ENCODE measurements around the gene PHLPP1.

The PHLPP1 gene

GRCh38 chr18:62784966-62785413 lies 69.6 kb downstream of the PHLPP1 start:
- no peak overlapping the region for H3K4me3 ChIP-seq (ENCODE audit: low read depth, low read length)
- TF ChIP-seq POLR2A (IDR thresholded peaks at IDR 0.05; ENCODE audit: extremely low read depth, insufficient read length) (no peak), MYC (IDR thresholded peaks at IDR 0.05; ENCODE audit: low read depth, low read length) (no peak), MAX (IDR thresholded peaks at IDR 0.05; ENCODE audit: low read depth, low read length) (no peak)
- no peak for DNase-seq (ENCODE audit: low read depth)

GRCh38 chr18:62786689-62787088 lies 71.3 kb downstream of the PHLPP1 start:
- no peak overlapping the region for H3K4me3 ChIP-seq (ENCODE audit: low read depth, low read length)
- no peak for TF ChIP-seq CTCF (IDR thresholded peaks at IDR 0.05; ENCODE audit: low read depth, low read length)
- DNase-seq (ENCODE audit: low read depth), result no peak

- DNase-seq (ENCODE audit: low read depth), result no peak
- no peak overlapping the region for H3K4me3 ChIP-seq (ENCODE audit: low read depth, low read length)
- TF ChIP-seq CTCF (IDR thresholded peaks at IDR 0.05; ENCODE audit: low read depth, low read length) (no peak), MYC (IDR thresholded peaks at IDR 0.05; ENCODE audit: low read depth, low read length) (no peak), POLR2A (IDR thresholded peaks at IDR 0.05; ENCODE audit: extremely low read depth, insufficient read length) (no peak), MAX (IDR thresholded peaks at IDR 0.05; ENCODE audit: low read depth, low read length) (no peak)
These were observed 72.8 kb downstream of the PHLPP1 start for GRCh38 chr18:62788111-62788510.

GRCh38 chr18:62788876-62789275 lies 73.5 kb downstream of the PHLPP1 start:
- TF ChIP-seq POLR2A (IDR thresholded peaks at IDR 0.05; ENCODE audit: extremely low read depth, insufficient read length) (no peak), MYC (IDR thresholded peaks at IDR 0.05; ENCODE audit: low read depth, low read length) (no peak), CTCF (IDR thresholded peaks at IDR 0.05; ENCODE audit: low read depth, low read length) (no peak), MAX (IDR thresholded peaks at IDR 0.05; ENCODE audit: low read depth, low read length) (no peak)
- no peak overlapping the region for H3K4me3 ChIP-seq (ENCODE audit: low read depth, low read length)
- DNase-seq (ENCODE audit: low read depth), result no peak

- no peak for TF ChIP-seq MAX (IDR thresholded peaks at IDR 0.05; ENCODE audit: low read depth, low read length)
- TF ChIP-seq MYC (IDR thresholded peaks at IDR 0.05; ENCODE audit: low read depth, low read length), result no peak
- TF ChIP-seq CTCF (IDR thresholded peaks at IDR 0.05; ENCODE audit: low read depth, low read length), result no peak
- no peak for TF ChIP-seq POLR2A (IDR thresholded peaks at IDR 0.05; ENCODE audit: extremely low read depth, insufficient read length)
- no peak overlapping the region for H3K4me3 ChIP-seq (ENCODE audit: low read depth, low read length)
- no peak for DNase-seq (ENCODE audit: low read depth)
These were observed 75.8 kb downstream of the PHLPP1 start for GRCh38 chr18:62790871-62791772.

- DNase-seq (ENCODE audit: low read depth), result no peak
- no peak overlapping the region for H3K4me3 ChIP-seq (ENCODE audit: low read depth, low read length)
- no peak for TF ChIP-seq MAX (IDR thresholded peaks at IDR 0.05; ENCODE audit: low read depth, low read length)
- no peak for TF ChIP-seq CTCF (IDR thresholded peaks at IDR 0.05; ENCODE audit: low read depth, low read length)
- TF ChIP-seq POLR2A (IDR thresholded peaks at IDR 0.05; ENCODE audit: extremely low read depth, insufficient read length), result no peak
- TF ChIP-seq MYC (IDR thresholded peaks at IDR 0.05; ENCODE audit: low read depth, low read length), result no peak
These were observed 76.7 kb downstream of the PHLPP1 start for GRCh38 chr18:62792016-62792415.

Data from NB4 (cell line).